GM18868 (cell line): ENCODE measurements around the gene LPAR5.
"Not testable (repeated sequence)": the region's sequence is repeated elsewhere in the genome, so short reads cannot be mapped to it uniquely, and the experiment has no call there.

Source experiments
- ATAC-seq: cut with Tn5 transposase; IDR thresholded peaks from one replicate; pipeline ENCODE4 v1.9.1; 2021; ENCODE audit warnings: mild to moderate bottlenecking, moderate library complexity; ENCODE audit not compliant: unreplicated experiment

Gene LPAR5

DNA sequence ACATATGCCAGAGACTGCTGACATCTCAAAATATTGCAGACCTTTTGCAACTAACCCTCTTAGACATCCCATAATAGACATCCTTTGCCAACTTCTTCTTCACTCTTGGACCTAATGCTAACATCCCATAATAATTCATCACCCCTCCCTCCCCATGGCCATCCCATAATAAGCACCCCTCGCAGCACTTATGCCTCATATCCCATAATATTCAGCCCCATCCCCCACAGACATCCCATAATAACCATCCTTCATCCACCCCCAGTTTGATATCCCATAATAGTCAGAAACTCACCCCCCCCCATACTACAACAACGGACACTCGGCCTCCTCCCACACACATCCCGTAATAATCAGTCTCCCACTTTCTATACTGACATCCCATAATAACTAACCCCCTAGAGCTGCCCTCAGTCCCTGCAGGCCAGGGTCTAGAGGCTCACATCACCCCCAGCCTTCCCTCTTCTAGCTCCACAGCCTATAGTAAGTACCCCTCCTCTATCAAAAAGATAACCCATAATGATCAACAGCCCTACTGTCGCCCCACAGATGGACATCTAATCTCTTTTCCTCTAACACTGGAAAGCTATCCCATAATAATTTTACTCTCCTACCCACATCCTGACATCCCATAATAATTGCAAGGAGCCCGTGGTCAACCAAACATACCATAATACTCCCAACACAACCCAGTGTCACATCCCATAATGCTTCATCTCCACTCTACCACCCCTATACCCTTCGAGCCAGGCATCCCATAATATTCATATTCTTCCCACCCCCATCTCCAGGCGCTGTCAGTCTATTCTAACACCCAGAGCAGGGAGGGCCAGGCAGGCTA is 27.8 kb downstream of the LPAR5 start:
- no peak for ATAC-seq

DNA sequence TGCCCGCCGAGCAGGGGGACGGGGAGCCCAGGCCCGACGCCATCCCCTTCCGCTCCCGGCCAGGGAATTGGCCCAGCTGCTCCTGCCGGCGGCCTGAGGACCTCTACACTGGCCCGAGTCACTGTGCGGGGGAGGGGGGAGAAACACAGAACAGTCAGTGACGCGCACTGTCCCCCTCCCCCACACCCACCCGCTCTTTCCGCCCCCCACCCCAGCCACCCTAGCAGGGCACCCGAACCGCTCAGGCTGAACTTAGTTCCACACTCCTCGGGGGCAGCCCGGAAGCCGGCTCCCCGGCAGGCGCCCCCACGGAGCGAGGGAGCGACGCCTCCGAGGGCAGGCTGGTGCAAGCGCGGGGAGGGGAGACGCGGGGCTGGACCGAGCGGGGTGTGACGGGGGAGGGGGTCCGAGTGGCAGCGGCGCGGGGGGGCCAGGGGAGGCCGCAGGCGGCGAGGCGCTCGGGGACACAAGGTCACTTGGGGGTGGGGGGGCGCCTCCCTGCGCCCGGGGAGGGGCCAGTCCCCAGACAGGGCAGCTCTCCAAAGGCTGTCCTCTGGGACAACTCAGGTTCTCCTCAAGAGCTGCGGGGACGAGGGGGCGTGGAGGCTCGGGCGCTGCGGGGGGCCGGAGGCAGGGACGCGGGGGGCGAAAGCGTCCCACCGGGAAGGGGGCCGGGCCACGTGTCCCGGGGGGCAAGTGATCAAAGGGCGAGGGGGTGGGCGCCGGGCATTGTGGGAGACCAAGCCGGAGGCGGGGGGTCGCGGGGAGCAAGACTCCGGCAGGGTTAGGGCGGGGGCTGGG is 29.2 kb downstream of the LPAR5 start:
- ATAC-seq: no peak

DNA sequence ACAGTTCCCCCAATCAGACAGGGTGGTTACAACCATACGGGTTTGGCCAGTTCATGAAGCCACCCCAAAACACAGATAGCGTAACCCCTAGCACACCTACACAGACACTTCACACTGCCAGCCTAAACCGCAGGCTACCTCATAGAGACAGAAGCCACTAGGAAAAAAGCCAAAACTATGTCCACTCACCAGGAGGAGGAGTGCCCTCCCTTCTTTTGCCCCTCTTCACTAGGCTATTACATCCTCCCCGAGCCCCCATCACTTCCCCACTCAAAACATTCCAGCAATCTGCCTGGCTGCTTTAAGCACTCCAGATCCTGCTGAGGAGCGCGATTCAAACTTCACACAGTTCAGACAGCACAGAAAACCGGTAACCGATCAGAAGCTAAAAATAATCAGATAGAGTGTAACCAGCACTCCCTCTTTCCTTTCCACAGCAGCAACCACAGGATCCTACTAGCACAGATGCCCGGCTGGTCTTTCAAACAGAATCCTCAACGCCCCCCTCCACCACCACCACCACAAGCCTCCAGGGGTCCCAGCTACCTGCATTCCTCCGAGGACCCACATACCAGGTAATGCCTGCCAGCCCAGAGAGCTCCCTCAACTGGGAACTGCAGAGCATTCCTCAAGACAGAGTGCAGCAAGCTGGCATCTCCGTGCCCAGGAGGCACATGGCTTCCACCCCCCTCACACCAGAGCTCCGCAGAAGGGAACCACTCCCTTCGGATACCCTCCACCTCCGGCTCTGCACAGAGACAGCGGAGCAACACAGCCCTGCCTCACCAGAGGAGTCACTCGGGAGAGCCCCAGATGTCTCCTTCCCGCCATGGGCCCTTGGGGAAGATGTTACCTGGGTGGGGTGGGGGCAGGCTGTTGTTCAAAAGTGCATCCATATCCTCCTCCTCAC is 30.1 kb downstream of the LPAR5 start:
- ATAC-seq: no peak

DNA sequence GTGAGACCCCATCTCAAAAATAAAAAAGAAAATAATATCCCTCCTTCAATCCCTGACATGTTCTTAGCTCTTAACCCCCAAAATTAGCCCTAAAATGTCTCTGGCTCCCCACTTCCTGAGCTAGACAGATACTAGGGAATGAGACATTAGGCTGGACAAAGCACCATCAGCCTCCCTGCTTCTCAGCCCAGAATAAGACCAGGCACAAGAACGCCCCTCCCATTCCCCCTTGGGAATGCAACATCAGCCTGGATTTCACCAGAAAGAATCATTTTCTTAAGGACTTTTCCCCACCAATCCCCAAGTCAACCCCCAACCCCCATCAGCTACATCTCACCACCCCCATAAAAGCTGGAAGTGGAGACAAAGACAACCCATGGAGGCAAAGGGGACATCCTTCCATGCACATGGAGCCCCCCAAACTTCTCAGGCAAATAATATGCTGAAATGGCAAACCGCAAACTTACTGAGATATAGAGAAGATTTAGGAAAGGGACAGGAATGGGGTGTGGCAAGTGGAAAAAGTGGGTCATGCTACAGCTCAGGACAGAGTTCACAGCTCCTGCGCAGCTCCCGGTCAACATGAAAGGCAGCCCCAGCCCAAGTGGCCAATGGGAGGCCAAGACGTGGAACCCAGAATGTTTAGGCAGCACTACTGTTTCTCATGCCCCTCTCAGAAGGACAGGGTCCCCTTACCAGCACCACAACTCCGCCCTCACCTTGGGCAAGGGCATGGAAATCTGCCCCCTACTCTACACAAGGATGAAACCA is 31.3 kb downstream of the LPAR5 start:
- ATAC-seq: no peak

DNA sequence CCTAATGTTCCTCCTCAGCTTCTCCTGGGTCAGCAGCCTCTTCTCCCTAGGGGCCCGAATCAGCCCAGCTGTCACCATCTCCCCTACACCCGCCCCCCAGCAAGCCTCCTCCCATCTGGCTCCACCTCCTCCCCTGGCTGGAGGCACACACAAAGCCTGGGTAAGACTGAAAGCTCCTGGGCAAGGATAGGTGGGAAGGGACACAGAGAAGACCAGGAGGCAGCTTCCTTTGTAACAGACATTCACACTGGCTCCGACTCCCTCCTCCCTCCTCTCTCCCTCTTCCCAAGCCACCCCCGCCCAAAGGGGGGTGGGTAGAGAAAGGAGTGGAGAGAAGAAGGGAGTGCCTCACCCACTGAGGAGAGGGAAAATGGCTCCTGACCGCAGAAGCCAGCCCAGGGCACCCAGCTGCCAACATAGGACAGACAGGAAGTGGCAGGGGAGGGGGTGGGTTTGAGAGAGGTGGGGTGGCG is 32.6 kb downstream of the LPAR5 start:
- no peak for ATAC-seq

DNA sequence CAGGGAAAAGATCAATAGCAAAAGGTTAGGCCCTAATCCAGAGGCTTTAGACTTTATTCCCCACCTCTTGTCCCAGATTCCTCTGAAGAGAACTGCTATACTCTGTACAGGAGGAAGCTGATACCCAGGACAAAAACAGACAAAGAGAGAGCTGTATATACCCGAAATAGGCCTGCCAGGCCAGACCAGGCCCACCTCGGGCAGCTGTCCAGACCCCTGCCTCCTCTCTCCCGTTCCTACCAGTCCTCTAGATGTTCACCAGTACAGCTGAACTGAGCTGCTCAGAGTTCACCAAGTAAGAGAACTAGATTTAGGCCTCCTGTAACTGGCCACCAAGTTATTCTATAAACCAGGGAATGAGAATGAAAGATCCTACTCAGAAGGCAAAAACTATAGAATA is 33.2 kb downstream of the LPAR5 start:
- ATAC-seq: no peak

DNA sequence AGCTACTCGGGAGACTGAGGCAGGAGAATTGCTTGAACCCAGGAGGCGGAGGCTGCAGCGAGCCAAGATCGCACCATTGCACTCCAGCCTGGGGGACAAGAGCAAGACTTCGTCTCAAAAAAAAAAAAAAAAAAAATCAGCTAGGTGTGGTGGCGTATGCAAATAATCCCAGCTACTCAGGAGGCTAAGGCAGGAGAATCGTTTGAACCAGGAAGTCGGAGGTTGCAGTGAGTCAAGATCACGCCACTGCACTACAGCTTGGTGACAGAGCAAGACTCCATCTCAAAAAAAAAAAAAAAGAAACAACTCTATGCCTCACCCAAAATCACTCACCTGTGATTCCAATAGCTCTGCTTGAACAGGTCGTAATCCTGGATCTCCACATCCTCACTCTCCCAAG is 40.1 kb downstream of the LPAR5 start:
- ATAC-seq: not testable (repeated sequence)

DNA sequence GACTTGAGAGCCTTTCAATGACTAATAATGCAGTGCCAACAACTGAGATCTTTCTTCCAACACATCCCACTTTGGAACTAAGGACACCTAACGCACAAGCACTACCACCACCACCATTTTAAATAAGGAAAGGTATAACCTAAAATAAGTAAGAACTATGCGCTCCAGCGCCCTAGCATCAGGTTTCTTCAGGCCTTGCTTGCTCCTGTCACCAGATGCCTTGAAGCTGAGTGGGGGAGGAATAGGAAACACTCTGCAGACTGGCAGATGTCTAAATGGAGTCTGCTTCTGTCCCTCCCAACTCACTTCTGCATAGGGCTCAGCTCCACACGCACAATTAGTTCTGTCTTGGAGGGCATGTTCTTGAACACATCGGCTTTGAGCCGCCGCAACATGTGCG is 43.7 kb downstream of the LPAR5 start:
- no peak for ATAC-seq

DNA sequence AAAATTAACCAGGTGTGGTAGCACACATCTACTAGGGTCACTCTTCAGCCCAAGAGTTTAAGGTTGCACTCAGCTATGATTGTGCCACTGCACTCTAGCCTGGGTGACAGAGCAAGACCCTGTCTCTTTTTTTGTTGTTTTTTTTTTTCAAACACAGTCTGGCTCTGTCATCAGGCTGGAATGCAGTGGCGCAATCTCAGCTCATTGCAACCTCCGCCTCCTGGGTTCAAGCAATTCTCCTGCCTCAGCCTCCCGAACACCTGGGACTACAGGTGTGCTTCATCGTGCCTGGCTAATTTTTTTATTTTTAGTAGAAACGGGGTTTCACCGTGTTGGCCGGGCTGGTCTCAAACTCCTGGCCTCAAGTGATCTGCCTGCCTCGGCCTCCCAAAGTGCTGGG is 49.2 kb downstream of the LPAR5 start:
- not testable (repeated sequence) for ATAC-seq

DNA sequence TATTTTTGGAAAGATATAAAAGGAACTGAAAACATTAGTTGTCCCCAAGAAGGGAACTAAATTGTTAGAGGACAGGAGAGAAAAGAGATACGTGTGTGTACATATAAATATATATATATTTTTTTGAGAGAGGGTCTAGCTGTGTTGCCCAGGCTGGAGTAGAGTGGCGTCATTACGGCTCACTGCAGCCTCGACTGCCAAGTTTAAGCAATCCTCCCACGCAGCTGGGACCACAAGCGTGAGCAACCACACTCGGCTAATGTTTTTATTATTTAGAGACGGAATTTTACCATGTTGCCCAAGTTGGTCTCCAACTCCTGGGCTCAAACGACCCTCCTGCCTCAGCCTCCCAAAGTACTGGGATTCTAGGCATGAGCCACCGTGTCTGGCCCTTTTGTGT is 51.5 kb downstream of the LPAR5 start:
- no peak for ATAC-seq

DNA sequence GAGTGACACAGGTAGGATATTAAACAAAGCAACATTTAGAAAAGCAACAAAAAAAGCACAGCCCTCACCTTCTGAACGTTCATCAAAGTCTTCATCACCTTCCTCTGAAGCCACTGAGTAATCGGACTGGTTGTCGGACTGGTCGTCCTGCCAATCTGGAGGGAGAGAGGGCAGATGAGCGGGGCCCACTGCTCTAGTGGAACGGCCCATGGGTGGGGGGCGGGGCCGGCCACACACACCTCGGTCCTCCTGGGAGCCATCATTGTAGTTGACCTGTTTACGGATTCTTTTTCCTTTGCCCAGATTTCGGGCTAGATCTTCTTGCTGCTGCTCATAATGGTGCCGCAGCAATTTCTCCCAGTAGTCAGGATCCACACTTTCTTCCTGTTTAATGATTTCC is 52.8 kb downstream of the LPAR5 start:
- no peak for ATAC-seq

DNA sequence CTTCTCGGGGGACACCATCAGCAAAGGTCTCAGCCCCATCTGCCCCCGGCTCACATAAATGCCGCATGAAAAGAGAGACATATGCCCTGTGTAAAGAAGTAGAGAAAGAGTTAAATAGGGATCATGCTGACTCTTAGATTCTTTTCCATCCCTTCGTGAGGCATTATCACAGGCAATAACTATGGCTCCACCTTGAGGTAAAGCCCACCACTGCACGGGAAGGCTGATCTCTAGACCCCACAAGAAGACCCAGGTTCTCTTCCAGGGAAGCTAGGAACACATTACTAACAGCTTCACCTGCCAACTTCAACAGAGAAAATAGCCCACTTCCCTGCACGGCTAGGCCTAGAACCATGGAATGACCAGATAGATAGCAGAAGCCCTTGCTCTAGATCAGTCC is 53.6 kb downstream of the LPAR5 start:
- ATAC-seq: no peak

DNA sequence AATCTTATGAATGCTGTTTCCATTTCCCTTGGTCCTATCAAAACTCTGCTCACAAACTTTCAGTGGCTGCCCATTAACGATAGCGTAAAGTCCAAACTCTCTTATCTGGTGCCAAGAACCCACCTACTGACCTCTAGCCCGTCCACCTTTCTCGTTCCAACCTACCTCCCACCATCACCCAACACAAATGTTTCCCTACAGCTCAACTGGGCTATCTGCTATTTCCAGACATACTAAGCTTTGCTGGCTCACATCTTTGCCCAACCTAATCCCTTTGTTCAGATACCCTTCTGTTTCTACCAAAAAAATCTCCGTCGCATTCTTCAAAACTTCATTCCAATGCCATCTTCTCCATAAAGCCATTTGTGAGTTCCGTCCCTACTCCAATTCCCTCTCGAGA is 60.1 kb downstream of the LPAR5 start:
- ATAC-seq: no peak

DNA sequence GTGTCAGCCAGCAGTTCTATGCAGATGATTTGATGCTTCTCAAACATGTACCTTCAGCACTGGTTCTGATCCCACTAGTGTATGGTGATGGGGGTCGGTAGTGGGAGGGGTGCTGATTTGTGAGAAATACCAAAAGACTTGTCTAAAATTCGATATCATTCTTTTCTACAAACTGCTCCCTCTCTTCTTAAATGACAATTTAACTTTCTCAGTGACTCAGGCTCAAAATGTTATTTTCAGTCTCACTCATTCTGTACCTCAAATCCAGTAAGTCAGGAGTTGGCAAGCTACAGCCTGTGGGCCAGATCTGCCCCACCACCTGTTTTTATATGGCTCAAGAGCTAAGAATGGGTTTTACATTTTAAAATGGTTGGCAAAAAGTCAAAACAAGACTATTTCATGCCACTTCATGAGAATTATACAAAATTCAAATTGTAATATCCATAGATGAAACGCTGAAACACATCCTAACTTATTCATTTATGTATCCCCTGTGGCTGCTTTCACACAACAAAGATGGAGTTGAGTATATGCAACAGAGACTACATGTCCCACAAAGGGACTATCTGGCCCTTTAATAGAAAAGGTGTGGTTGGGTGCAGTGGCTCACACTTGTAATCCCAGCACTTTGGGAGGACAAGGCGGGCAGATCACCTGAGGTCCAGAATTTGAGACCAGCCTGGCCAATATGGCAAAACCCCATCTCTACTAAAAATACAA is 61.0 kb downstream of the LPAR5 start:
- ATAC-seq: no peak

DNA sequence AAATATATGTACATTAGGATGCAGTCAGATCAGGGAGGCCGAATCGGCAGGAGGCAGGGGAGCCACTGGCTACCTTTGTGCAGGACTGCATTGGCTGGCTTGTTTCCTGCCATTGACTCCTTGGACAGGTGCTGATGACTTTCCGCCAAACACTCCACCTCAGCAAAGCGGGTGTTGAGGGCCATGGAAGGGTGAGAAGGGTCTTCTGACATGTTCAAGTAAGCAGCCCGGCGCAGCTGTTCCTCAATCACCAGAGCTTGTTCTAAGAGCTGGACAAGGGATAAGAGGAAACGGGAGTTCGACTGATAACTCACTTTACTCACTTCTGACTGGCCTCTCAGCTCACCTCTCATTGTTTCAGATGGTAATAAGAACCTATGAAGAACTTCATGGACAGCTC is 62.8 kb downstream of the LPAR5 start:
- no peak for ATAC-seq

DNA sequence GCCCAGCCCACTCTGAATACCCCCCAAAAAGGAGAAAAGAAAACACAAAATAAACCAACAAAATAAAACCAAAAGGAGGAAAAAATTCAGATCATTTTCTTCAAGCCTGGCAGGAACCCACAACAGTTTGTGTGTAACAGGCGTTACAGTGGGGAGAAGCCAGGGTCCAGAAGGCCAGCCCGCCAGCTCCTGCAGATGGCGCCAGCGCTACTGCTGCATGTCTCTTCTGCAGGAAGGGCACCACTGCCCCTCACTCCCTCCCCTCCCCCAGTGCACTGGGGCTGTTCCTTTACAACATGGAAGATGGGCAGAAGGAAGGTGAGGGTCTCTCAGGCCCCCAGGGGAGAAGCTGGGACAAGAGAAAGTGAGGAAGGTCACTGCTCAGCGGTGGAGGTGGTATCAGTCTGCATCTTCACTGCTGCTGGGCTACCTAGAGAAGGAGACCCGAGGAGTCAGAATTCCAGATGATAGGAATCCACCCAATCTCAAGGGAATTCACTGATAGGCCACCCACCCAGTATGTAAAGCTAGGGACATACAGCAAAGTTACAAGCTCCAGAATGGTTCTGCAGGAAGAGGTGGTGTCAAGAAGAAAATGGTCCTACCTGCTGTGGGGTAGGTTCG is 65.4 kb downstream of the LPAR5 start:
- ATAC-seq: no peak

DNA sequence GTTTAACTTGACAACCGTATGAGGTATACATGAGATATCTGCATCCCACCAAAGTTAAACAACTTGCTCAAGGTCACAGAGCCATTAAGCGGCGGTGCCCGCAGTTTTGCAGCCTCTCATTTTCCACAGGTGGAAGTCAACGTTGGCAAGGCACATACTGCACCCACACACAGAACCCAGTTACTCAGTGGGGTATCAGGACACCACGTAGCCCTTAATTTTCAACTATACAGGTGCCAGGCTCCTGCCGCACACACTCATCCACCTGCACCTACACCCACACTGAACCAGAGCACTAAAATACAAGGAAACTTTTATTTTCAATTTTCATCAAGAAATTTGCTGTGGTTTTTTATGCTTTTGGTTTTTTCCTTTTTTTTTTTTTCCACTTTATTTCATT is 66.0 kb downstream of the LPAR5 start:
- no peak for ATAC-seq

DNA sequence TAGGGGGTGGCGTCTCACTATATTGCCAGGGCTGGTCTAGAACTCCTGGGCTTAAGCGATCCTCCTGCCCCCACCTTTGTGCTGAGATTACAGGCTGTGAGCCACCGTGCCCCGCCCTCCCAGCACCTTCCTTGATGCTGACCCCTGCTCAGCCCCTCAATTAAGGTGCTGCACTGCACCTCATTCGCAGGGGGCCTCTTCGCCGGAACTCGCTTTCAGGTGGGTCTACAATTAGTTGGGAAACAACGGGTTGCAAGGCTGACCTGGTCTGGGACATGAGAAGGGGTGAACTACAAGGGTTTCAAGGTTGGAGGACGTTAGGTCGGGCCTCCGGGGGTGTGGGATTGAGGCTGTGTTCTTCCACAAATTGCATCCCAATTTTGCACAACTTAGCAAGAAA is 66.4 kb downstream of the LPAR5 start:
- ATAC-seq: no peak
